Keratinocyte (primary cell): ENCODE results near the gene PPFIA3. TPM values are rescaled to one million over a fixed set of nuclear protein-coding genes. Genes with fewer than 3 reads are reported as not detected.

ENCODE experiments used
- DNase-seq: peaks from one replicate; pipeline ENCODE4 v3.0.0-alpha.2; 2011; ENCODE audit warnings: low read depth, missing footprints, low spot score
- FAIRE-seq: peaks from 2 replicates; lab custom pipeline; 2011; peaks lifted over from hg19 to GRCh38; lab: Jason Lieb, UNC
- H2AFZ ChIP-seq: 2 replicates; pipeline ENCODE4 v1.6.0; 2012; ENCODE audit warnings: low read length, control low read depth, inconsistent platforms; ENCODE audit not compliant: control insufficient read depth
- H3K27ac ChIP-seq: 2 replicates; pipeline ENCODE4 v1.5.1; 2011; ENCODE audit warnings: low read length; ENCODE audit not compliant: control insufficient read depth, insufficient read depth
- H3K27me3 ChIP-seq: 3 replicates; pipeline ENCODE4 v1.6.0; 2011; ENCODE audit warnings: low read length; ENCODE audit not compliant: control insufficient read depth, insufficient read depth; ENCODE audit errors: extremely low read depth
- H3K36me3 ChIP-seq, 2 experiments: 2 replicates in 1 of 2; 3 replicates in 1 of 2; pipeline ENCODE4 v1.5.1; 2011; ENCODE audit warnings: low read length in 2 of 2, mild to moderate bottlenecking in 1 of 2; ENCODE audit not compliant: control insufficient read depth in 2 of 2, insufficient read depth in 2 of 2; ENCODE audit errors: extremely low read depth in 1 of 2
- H3K4me1 ChIP-seq: 3 replicates; pipeline ENCODE4 v1.5.1; 2011; ENCODE audit warnings: low read length; ENCODE audit not compliant: control insufficient read depth, insufficient read depth; ENCODE audit errors: extremely low read depth
- H3K4me2 ChIP-seq: 3 replicates; pipeline ENCODE4 v1.6.0; 2011; ENCODE audit warnings: low read depth, low read length; ENCODE audit not compliant: control insufficient read depth, insufficient read depth; ENCODE audit errors: extremely low read depth
- H3K4me3 ChIP-seq, 3 experiments: fragments of 200-600 bp in 1 of 3; sonication (generic) in 1 of 3; 2 replicates in 2 of 3; 3 replicates in 1 of 3; pipeline ENCODE4 v1.5.1; 2011 to 2016; ENCODE audit warnings: low read length in 3 of 3, mild to moderate bottlenecking in 3 of 3, control low read depth in 2 of 3, inconsistent platforms in 1 of 3, low read depth in 1 of 3, mixed read lengths in 1 of 3, mixed run types in 1 of 3, moderate library complexity in 1 of 3; ENCODE audit not compliant: control insufficient read depth in 2 of 3, insufficient read depth in 2 of 3; ENCODE audit errors: extremely low read depth in 1 of 3
- H3K79me2 ChIP-seq: 2 replicates; pipeline ENCODE4 v1.6.0; 2012; ENCODE audit warnings: low read length; ENCODE audit not compliant: control insufficient read depth, insufficient read depth
- H3K9ac ChIP-seq: 3 replicates; pipeline ENCODE4 v1.6.0; 2011; ENCODE audit warnings: low read length; ENCODE audit not compliant: control insufficient read depth, insufficient read depth; ENCODE audit errors: extremely low read depth
- H3K9me1 ChIP-seq: 3 replicates; pipeline ENCODE4 v1.6.0; 2011; ENCODE audit warnings: low read length; ENCODE audit not compliant: control insufficient read depth, insufficient read depth; ENCODE audit errors: extremely low read depth
- H3K9me3 ChIP-seq: 2 replicates; pipeline ENCODE4 v1.5.1; 2012; ENCODE audit warnings: low read depth, low read length; ENCODE audit not compliant: control insufficient read depth
- H4K20me1 ChIP-seq: 3 replicates; pipeline ENCODE4 v1.6.0; 2011; ENCODE audit warnings: low read length; ENCODE audit not compliant: control insufficient read depth, insufficient read depth; ENCODE audit errors: extremely low read depth
- CTCF ChIP-seq, 3 experiments: IDR thresholded peaks in 1 of 3; conservative IDR thresholded peaks in 1 of 3; optimal IDR thresholded peaks in 1 of 3; 2 replicates in 2 of 3; 3 replicates in 1 of 3; pipeline versions ENCODE3 to v1.5.1; 2011; ENCODE audit warnings: low read length in 3 of 3, mild to moderate bottlenecking in 3 of 3, moderate library complexity in 2 of 3, control low read depth in 1 of 3, inconsistent platforms in 1 of 3; ENCODE audit not compliant: insufficient read depth in 2 of 3; ENCODE audit errors: extremely low read depth in 1 of 3
- EZH2 ChIP-seq: IDR thresholded peaks from one replicate; pipeline ENCODE4 v1.6.1; 2012; ENCODE audit warnings: inconsistent platforms, mild to moderate bottlenecking, low read length, moderate library complexity
- dilution Hi-C: fragments of 300-500 bp; cut with MboI; formaldehyde crosslinking; loops from one replicate; pipeline ENCODE4 v1.7.0; 2020; ENCODE audit warnings: low sequenced_read_pairs; ENCODE audit not compliant: extremely low pct_ligation_motif_present
- polyA plus RNA-seq, 5 experiments: library from polyadenylated mRNA; depleted of rRNA in 3 of 5; stranded (reverse) in 3 of 5; stranded (forward) in 1 of 5; unstranded in 1 of 5; fragments of >200 nt; gene quantifications; 1 replicate in 1 of 5; 2 replicates in 3 of 5; 3 replicates in 1 of 5; pipeline versions ENCODE4 v1.2.1 to v1.2.3, GENCODE V29; 2011 to 2012; ENCODE audit warnings: missing spikeins in 2 of 5, low read depth in 1 of 5, low replicate concordance in 1 of 5

The PPFIA3 gene
- polyA plus RNA-seq, 1 donor (not counting 4 experiments of a cell fraction or from before 2014, with no cell fraction given) = 3.0 TPM

GRCh38 chr19:49194408-49194807 lies 75.1 kb downstream of the PPFIA3 start:
- Histone ChIP-seq H3K27me3 (no peaks in the 10 kb centered on the region), H3K27ac (no peak overlapping the region), H3K4me2 (no peak overlapping the region), H3K9me1 (no peaks in the 10 kb centered on the region), H3K36me3 (peaks cover 20 to 23% of the 10 kb centered on the region in 2 experiments), H2AFZ (no peak overlapping the region), H3K79me2 (no peaks in the 10 kb centered on the region), H3K9ac (no peak overlapping the region), H4K20me1 (no peaks in the 10 kb centered on the region), H3K4me1 (peaks cover 6% of the 10 kb centered on the region), H3K9me3 (no peaks in the 10 kb centered on the region), H3K4me3 (no peak overlapping the region)
- no peak for FAIRE-seq
- dilution Hi-C loops = no loop called here
- DNase-seq = no peak
- TF ChIP-seq EZH2 = no peak
- TF ChIP-seq CTCF (optimal IDR thresholded peaks at IDR 0.05 in 1 of 3, IDR thresholded peaks at IDR 0.05 in 1 of 3, conservative IDR thresholded peaks at IDR 0.05 in 1 of 3; ENCODE audit: extremely low read depth in 1 of 3, insufficient read depth in 2 of 3, low read length in 3 of 3) = no peak

GRCh38 chr19:49196527-49197240 lies 77.3 kb downstream of the PPFIA3 start:
- no peaks in the 10 kb centered on the region for H3K9me1 ChIP-seq
- H3K79me2 ChIP-seq = no peaks in the 10 kb centered on the region
- H3K4me3 ChIP-seq = no peak overlapping the region
- TF ChIP-seq CTCF (optimal IDR thresholded peaks at IDR 0.05 in 1 of 3, IDR thresholded peaks at IDR 0.05 in 1 of 3, conservative IDR thresholded peaks at IDR 0.05 in 1 of 3; ENCODE audit: extremely low read depth in 1 of 3, insufficient read depth in 2 of 3, low read length in 3 of 3) (no peak), EZH2 (no peak)
- H3K9ac ChIP-seq = no peak overlapping the region
- H3K27me3 ChIP-seq = no peaks in the 10 kb centered on the region
- no peak for DNase-seq
- no peaks in the 10 kb centered on the region for H3K9me3 ChIP-seq
- peaks cover 16 to 22% of the 10 kb centered on the region in 2 experiments for H3K36me3 ChIP-seq
- peaks cover 6% of the 10 kb centered on the region for H3K4me1 ChIP-seq
- dilution Hi-C loops = no loop called here
- no peak overlapping the region for H3K27ac ChIP-seq
- H2AFZ ChIP-seq = no peak overlapping the region
- no peaks in the 10 kb centered on the region for H4K20me1 ChIP-seq
- H3K4me2 ChIP-seq = no peak overlapping the region
- FAIRE-seq = no peak
